ENCODE measurements around the gene TRAF7. TPM values are rescaled to one million over a fixed set of nuclear protein-coding genes. Genes with fewer than 3 reads are reported as not detected.

Gene TRAF7
- total and polyA plus RNA-seq, 2 of the 13 experiments (the other 11 are each of a cell fraction or from before 2014, with no cell fraction given): 47.9 to 65.6 TPM

GRCh38 chr16:2205104-2205966 is 49.8 kb downstream of the TRAF7 start, which contains the start of gene MLST8 (continued):
- TF ChIP-seq ZKSCAN8 (CRISPR knock-in tag; IDR thresholded peaks at IDR 0.05; ENCODE audit: borderline replicate concordance) (peak; percentile 60; the same call in 1 of the 2 replicates), ZNF496 (CRISPR knock-in tag; IDR thresholded peaks at IDR 0.05; ENCODE audit: insufficient replicate concordance) (no peak), EEA1 (CRISPR knock-in tag; IDR thresholded peaks at IDR 0.05; ENCODE audit: borderline replicate concordance) (peak; percentile 90), AHR (CRISPR knock-in tag; IDR thresholded peaks at IDR 0.05) (peak; percentile 89; the same call in 1 of the 2 replicates), ZNF333 (CRISPR knock-in tag; IDR thresholded peaks at IDR 0.05; ENCODE audit: borderline replicate concordance) (peak; percentile 27), E2F2 (CRISPR knock-in tag; IDR thresholded peaks at IDR 0.05; ENCODE audit: borderline replicate concordance) (peak; percentile 21; the same call in 1 of the 2 replicates), XRCC5 (optimal IDR thresholded peaks at IDR 0.05; ENCODE audit: low read length) (peak; percentile 86), ZNF251 (CRISPR knock-in tag; IDR thresholded peaks at IDR 0.05) (no peak), ZNF557 (CRISPR knock-in tag; IDR thresholded peaks at IDR 0.05) (no peak), ZNF563 (CRISPR knock-in tag; IDR thresholded peaks at IDR 0.05) (peak; percentile 86), RBFOX2 (IDR thresholded peaks at IDR 0.05; ENCODE audit: low read depth, low read length) (peak; percentile 97), HES4 (CRISPR knock-in tag; IDR thresholded peaks at IDR 0.05; ENCODE audit: borderline replicate concordance) (peak; percentile 94), HMG20B (CRISPR knock-in tag; conservative IDR thresholded peaks at IDR 0.05) (no peak), ZNF44 (CRISPR knock-in tag; IDR thresholded peaks at IDR 0.05) (peak; percentile 67; the same call in 1 of the 2 replicates), BRD4 (CRISPR knock-in tag; IDR thresholded peaks at IDR 0.05) (0 out of 2 replicates have a peak, but pooled peaks have one; percentile 28), SMARCE1 (IDR thresholded peaks at IDR 0.05; ENCODE audit: borderline replicate concordance) (no peak), NR3C1 (CRISPR knock-in tag; IDR thresholded peaks at IDR 0.05) (0 out of 2 replicates have a peak, but pooled peaks have one; percentile 88), GABPB1 (CRISPR knock-in tag; IDR thresholded peaks at IDR 0.05) (peak; percentile 85), ELF3 (CRISPR knock-in tag; IDR thresholded peaks at IDR 0.05) (0 out of 2 replicates have a peak, but pooled peaks have one; percentile 6), ZSCAN20 (CRISPR knock-in tag; IDR thresholded peaks at IDR 0.05; ENCODE audit: borderline replicate concordance) (peak; percentile 53; the same call in 1 of the 2 replicates)
- TF ChIP-seq, protein P1, sequence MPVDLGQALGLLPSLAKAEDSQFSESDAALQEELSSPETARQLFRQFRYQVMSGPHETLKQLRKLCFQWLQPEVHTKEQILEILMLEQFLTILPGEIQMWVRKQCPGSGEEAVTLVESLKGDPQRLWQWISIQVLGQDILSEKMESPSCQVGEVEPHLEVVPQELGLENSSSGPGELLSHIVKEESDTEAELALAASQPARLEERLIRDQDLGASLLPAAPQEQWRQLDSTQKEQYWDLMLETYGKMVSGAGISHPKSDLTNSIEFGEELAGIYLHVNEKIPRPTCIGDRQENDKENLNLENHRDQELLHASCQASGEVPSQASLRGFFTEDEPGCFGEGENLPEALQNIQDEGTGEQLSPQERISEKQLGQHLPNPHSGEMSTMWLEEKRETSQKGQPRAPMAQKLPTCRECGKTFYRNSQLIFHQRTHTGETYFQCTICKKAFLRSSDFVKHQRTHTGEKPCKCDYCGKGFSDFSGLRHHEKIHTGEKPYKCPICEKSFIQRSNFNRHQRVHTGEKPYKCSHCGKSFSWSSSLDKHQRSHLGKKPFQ (CRISPR knock-in tag; IDR thresholded peaks at IDR 0.05; ENCODE audit: insufficient replicate concordance): peak; percentile 49
- TF ChIP-seq, protein P2, sequence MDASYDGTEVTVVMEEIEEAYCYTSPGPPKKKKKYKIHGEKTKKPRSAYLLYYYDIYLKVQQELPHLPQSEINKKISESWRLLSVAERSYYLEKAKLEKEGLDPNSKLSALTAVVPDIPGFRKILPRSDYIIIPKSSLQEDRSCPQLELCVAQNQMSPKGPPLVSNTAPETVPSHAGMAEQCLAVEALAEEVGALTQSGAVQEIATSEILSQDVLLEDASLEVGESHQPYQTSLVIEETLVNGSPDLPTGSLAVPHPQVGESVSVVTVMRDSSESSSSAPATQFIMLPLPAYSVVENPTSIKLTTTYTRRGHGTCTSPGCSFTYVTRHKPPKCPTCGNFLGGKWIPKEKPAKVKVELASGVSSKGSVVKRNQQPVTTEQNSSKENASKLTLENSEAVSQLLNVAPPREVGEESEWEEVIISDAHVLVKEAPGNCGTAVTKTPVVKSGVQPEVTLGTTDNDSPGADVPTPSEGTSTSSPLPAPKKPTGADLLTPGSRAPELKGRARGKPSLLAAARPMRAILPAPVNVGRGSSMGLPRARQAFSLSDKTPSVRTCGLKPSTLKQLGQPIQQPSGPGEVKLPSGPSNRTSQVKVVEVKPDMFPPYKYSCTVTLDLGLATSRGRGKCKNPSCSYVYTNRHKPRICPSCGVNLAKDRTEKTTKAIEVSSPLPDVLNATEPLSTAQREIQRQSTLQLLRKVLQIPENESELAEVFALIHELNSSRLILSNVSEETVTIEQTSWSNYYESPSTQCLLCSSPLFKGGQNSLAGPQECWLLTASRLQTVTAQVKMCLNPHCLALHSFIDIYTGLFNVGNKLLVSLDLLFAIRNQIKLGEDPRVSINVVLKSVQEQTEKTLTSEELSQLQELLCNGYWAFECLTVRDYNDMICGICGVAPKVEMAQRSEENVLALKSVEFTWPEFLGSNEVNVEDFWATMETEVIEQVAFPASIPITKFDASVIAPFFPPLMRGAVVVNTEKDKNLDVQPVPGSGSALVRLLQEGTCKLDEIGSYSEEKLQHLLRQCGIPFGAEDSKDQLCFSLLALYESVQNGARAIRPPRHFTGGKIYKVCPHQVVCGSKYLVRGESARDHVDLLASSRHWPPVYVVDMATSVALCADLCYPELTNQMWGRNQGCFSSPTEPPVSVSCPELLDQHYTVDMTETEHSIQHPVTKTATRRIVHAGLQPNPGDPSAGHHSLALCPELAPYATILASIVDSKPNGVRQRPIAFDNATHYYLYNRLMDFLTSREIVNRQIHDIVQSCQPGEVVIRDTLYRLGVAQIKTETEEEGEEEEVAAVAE (CRISPR knock-in tag; IDR thresholded peaks at IDR 0.05; ENCODE audit: borderline replicate concordance): peak; percentile 64; the same call in 1 of the 2 replicates
